ENCODE data around the gene RNF187. TPM values are rescaled to one million over a fixed set of nuclear protein-coding genes. Genes with fewer than 3 reads are reported as not detected.

The RNF187 gene
- total RNA-seq: 29.8 and 40.9 TPM in 2 replicates

DNA sequence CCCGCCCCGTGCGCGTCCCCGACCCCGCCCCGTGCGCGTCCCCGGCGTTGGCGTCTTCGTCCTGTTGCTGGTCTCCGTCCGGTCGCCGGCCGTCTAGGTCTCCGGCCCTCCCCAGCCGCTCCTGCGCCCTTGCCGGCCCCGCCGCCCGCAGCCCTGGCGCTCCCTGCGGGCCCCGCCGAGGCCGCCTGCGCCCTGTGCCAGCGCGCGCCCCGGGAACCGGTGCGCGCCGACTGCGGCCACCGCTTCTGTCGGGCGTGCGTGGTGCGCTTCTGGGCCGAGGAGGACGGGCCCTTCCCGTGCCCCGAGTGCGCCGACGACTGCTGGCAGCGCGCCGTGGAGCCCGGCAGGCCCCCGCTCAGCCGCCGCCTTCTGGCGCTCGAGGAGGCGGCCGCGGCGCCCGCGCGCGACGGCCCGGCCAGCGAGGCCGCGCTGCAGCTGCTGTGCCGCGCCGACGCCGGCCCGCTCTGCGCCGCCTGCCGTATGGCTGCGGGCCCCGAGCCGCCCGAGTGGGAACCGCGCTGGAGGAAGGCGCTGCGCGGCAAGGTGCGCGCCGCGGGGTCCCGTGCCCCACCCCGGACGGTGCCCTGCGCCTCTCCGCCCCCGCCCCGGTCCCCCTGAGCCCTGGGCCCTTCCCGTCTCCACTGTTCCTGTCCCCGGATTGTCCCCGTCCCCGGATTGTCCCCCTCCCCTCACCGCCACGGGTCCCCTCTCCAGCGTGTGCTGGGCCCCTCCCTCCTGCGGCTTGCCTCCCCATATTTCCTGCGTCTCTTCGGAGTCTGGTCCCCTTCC lies at the start of gene RNF187:
RNF187 (plus strand) TSS at position 47 of the 789 bp plus-strand sequence.

Other genes starting within 250 kb of the RNF187 start
- gene TRIM11, start 80.5 kb upstream of the RNF187 start, total RNA-seq: 17.5 and 18.4 TPM in 2 replicates
- not detected in 2 replicates for gene TRIM17, start 70.5 kb upstream of the RNF187 start, total RNA-seq
- 0.32 and 0.46 TPM in 2 replicates for gene RHOU, start 248.1 kb downstream of the RNF187 start, total RNA-seq